ENCODE data around the gene BET1L. TPM values are rescaled to one million over a fixed set of nuclear protein-coding genes. Genes with fewer than 3 reads are reported as not detected.
"Not testable (repeated sequence)": the region's sequence is repeated elsewhere in the genome, so short reads cannot be mapped to it uniquely, and the experiment has no call there.

BET1L gene, protein sequence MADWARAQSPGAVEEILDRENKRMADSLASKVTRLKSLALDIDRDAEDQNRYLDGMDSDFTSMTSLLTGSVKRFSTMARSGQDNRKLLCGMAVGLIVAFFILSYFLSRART
- 18.3 and 29.3 TPM in 2 replicates for total RNA-seq (2014; rRNA removed; shearing (Covaris generic))

- in situ Hi-C loops (cut with HindIII; ENCODE audit: low sequenced_read_pairs) = no loop called here
- peak; percentile 99 for DNase-seq (ENCODE audit: low spot score)
These were observed at the start of gene BET1L, which contains the start of gene RIC8A for GRCh38 chr11:207208-207862. Gene BET1L (minus strand): TSS chr11:207399. CDS start chr11:207321, 78 bp downstream. Gene RIC8A (plus strand): TSS chr11:207708. CDS start chr11:208855, 1,147 bp downstream.

- in situ Hi-C loops (cut with HindIII; ENCODE audit: low sequenced_read_pairs) = loop anchor here (10.0 kb wide), 1 partner anchor 199 kb away; the partner anchor contains the start of gene PTDSS2
- no peak for DNase-seq (ENCODE audit: low spot score)
These were observed 48.6 kb upstream of the BET1L start for GRCh38 chr11:255816-256215.

GRCh38 chr11:255176-255575 is 48.0 kb upstream of the BET1L start:
- DNase-seq (ENCODE audit: low spot score) = no peak
- in situ Hi-C loops (cut with HindIII; ENCODE audit: low sequenced_read_pairs) = loop anchor here (10.0 kb wide), 1 partner anchor 200 kb away; the partner anchor contains the start of gene PTDSS2

DNA sequence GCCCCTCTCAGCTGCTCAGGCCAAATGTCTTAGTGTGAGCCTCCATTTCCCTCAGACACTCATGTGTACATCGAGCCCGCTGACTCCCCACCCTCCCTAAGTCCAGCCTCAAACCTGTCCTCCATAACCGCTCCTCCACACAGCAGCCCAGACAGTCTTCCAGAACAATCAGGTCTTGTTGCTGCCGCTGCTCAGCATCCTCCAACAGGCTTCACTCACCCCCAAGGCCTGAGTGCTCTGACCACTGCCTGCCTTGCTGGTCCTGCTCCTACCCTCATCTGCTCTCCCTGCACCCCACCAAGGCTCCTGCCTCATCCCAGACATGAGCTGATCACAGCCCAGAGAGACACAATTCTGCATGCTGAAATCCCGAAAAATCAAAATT is 46.7 kb upstream of the BET1L start:
- no peak for DNase-seq (ENCODE audit: low spot score)
- in situ Hi-C loops (cut with HindIII; ENCODE audit: low sequenced_read_pairs) = loop anchor here (10.0 kb wide), 1 partner anchor 201 kb away; the partner anchor contains the start of gene PTDSS2

GRCh38 chr11:253160-253885 is 46.1 kb upstream of the BET1L start:
- in situ Hi-C loops (cut with HindIII; ENCODE audit: low sequenced_read_pairs) = loop anchor here (10.0 kb wide), 1 partner anchor 201 kb away; the partner anchor contains the start of gene PTDSS2
- no peak for DNase-seq (ENCODE audit: low spot score)

- in situ Hi-C loops (cut with HindIII; ENCODE audit: low sequenced_read_pairs) = loop anchor here (10.0 kb wide), 1 partner anchor 202 kb away; the partner anchor contains the start of gene PTDSS2
- no peak for DNase-seq (ENCODE audit: low spot score)
These were observed 45.5 kb upstream of the BET1L start for GRCh38 chr11:252666-253065.

DNA sequence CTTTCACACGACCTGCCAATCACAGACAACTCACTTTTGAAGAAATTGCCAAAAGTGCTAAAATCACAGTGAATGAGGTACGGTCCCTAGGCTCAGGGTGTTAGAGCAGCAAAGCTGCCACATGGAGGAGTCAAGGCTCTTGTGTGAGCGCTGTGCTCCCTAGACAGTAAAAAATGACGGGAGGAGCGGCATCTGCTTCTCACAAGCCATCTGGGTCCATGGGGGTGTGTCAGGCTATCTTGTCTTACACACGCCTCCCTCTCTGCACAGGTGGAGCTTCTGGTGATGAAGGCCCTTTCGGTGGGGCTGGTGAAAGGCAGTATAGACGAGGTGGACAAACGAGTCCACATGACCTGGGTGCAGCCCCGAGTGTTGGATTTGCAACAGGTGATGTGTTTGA is 44.4 kb upstream of the BET1L start:
- DNase-seq (ENCODE audit: low spot score) = no peak
- in situ Hi-C loops (cut with HindIII; ENCODE audit: low sequenced_read_pairs) = loop anchor here (10.0 kb wide), 1 partner anchor 203 kb away; the partner anchor contains the start of gene PTDSS2

DNA sequence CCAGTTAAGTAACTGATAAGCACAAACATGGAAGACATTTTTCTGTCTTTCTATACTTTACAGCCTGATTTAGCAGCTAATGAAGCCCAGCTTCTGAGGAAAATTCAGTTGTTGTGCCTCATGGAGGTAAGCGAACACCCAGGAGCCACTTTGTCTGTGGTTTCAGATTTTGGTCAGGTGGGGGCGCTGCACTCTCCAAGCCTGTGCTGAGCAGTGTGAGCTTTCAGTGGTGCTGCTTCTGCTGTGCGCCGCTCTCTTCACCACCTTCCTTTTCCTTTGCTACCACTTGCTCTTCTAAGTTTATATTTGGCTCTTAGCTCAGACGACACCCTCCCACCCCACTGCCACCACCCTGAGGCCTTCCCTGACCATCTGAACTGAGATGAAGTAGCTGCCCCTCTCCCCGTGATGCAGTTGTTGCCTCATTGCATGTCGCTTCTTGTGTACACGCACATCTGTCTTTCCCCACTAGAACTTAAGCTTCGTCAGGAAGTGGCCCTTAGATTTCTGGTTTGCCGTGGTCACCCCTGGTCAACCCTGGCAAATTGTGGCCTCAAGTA is 43.6 kb upstream of the BET1L start:
- in situ Hi-C loops (cut with HindIII; ENCODE audit: low sequenced_read_pairs) = loop anchor here (10.0 kb wide), 1 partner anchor 204 kb away; the partner anchor contains the start of gene PTDSS2
- DNase-seq (ENCODE audit: low spot score) = peak; percentile 30

- in situ Hi-C loops (cut with HindIII; ENCODE audit: low sequenced_read_pairs) = loop anchor here (10.0 kb wide), 1 partner anchor 205 kb away; the partner anchor contains the start of gene PTDSS2
- DNase-seq (ENCODE audit: low spot score) = no peak
These were observed 43.1 kb upstream of the BET1L start for GRCh38 chr11:250274-250673.

DNA sequence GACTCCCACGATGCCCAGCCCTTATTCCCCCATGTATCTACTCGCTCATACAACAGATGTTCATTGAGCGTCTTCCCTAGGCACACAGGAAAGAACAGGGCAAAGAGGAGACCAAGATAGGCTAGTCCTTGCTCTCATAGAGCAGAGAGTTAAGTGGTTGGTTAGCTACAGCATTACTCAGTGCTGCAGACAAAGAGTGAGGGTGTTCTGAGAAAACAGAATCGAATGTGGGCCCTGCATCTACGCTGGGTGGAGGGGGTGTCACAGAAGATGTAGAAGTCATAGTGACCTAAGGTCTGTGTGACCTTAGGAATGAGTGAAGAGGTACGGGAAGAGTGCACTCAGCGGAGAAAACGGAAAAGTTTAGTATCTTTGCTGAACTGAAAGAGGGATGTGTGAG is 41.9 kb upstream of the BET1L start:
- in situ Hi-C loops (cut with HindIII; ENCODE audit: low sequenced_read_pairs) = no loop called here
- DNase-seq (ENCODE audit: low spot score) = no peak

DNA sequence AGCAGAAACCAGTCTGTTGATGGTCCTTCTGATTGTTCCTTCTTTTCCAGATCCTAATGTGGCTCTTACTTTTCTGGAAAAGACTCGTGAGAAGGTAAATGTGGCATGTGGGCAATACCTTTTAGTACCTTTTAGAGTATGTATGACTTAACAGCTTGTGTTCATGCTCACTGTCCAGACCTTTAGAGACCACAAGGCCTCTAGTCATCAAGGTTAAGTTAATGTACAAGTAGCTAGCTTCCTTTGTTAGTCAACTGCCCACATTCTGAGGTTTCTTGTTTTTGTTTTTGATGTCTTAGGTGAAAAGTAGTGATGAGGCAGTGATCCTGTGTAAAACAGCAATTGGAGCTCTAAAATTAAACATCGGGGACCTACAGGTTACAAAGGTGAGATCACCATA is 37.2 kb upstream of the BET1L start:
- no peak for DNase-seq (ENCODE audit: low spot score)
- in situ Hi-C loops (cut with HindIII; ENCODE audit: low sequenced_read_pairs) = no loop called here

DNA sequence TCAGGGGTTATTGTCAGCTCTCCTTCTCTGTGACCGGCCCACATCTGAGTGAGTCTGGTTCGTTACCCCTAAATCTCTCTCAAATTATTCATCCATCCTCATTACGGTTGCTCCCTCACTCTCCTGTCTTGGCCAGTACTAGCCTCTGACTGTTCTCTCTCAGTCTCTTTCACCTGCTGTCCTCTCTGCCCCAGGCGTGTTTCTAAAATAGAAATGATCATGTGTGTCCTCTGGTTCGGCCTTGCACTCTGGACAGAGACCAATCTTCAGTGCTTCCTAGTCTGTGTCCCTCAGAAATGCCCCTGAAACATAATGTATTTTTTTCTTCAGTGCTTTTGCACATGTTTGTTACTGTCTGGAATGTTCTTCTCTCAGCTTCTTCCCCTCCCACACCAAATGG is 34.4 kb upstream of the BET1L start:
- in situ Hi-C loops (cut with HindIII; ENCODE audit: low sequenced_read_pairs) = no loop called here
- DNase-seq (ENCODE audit: low spot score) = no peak

GRCh38 chr11:240315-240714 is 33.1 kb upstream of the BET1L start:
- in situ Hi-C loops (cut with HindIII; ENCODE audit: low sequenced_read_pairs) = no loop called here
- no peak for DNase-seq (ENCODE audit: low spot score)

GRCh38 chr11:238346-238745 is 31.1 kb upstream of the BET1L start:
- DNase-seq (ENCODE audit: low spot score); in situ Hi-C loops (cut with HindIII; ENCODE audit: low sequenced_read_pairs): not testable (repeated sequence)

- in situ Hi-C loops (cut with HindIII; ENCODE audit: low sequenced_read_pairs) = no loop called here
- peak; percentile 81 for DNase-seq (ENCODE audit: low spot score)
These were observed 29.9 kb upstream of the BET1L start, which contains the start of gene PSMD13 for GRCh38 chr11:236774-237767. Gene PSMD13 (plus strand): TSS chr11:236976. CDS start chr11:237050, 74 bp downstream.

DNA sequence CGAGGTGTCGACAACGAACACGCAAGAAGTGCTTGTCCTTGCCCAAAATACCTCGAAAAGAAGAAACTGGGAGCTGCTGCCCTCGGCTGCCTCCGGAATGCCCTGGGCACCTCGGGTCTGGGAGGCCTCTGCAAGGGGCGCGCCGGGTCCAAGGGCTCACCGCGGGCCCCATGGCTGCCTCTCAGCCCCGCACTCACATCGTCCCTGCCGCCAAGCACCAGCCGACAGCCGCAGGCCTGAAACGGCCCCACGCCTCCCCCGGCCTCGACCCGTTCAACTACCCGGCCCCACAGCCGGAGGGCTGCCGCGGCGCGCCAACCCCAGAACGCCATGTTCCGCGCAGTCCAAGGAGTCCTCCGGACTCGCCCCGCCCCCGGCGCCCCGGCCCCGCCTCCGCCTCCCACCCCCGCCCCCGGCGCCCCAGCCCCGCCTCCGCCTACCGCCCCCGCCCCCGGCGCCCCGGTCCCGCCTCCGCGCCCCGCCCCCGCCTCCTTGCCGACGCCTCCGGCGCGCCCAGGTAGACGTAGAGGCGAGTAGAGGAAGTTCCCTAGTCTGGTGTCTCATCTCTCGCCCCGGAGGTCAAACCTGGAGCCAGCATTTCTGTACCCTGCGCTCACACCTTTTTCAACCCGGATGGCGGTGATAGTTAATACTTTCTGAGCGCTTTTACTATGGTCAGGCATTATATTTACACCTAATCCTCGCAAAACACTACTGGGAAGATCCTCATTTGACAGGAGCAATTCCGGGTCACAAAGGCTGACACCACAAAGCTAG is 29.0 kb upstream of the BET1L start, which contains the start of gene SIRT3:
TSS of gene SIRT3 (minus strand) at position 346 of the 777 bp plus-strand sequence. CDS start at position 332, 14 bp downstream.
- in situ Hi-C loops (cut with HindIII; ENCODE audit: low sequenced_read_pairs) = no loop called here
- DNase-seq (ENCODE audit: low spot score) = peak; percentile 89

GRCh38 chr11:235609-235996 is 28.4 kb upstream of the BET1L start:
- in situ Hi-C loops (cut with HindIII; ENCODE audit: low sequenced_read_pairs) = no loop called here
- DNase-seq (ENCODE audit: low spot score) = no peak

Data from G401 (cell line).